HEK293T (cell line): ENCODE results near the gene RAB40B.

Source experiments
- CTCF ChIA-PET: fragments of 350-600 bp; formaldehyde crosslinking; extraction: SDS; loops from one replicate; lab custom pipeline; 2021; ENCODE audit warnings: antibody characterized with exemption, inconsistent platforms; lab: Yijun Ruan, JAX
- POLR2A ChIA-PET: fragments of 350-600 bp; formaldehyde crosslinking; extraction: SDS; loops from one replicate; lab custom pipeline; 2020; ENCODE audit warnings: antibody characterized with exemption, inconsistent platforms; lab: Yijun Ruan, JAX
- DNase-seq: peaks from one replicate; pipeline ENCODE4 v3.0.0; 2012; ENCODE audit warnings: mixed read lengths; ENCODE audit errors: extremely low spot score
- ARNT ChIP-seq: fragments of 450-650 bp; IDR thresholded peaks from 2 replicates; pipeline ENCODE4 v1.6.1; 2017; ENCODE audit warnings: mild to moderate bottlenecking
- BHLHE40 ChIP-seq: fragments of 450-650 bp; IDR thresholded peaks from 2 replicates; pipeline ENCODE4 v1.6.1; 2016; ENCODE audit warnings: mild to moderate bottlenecking, moderate library complexity, borderline replicate concordance
- CTBP1 ChIP-seq: fragments of 450-650 bp; IDR thresholded peaks from 2 replicates; pipeline ENCODE4 v1.6.1; 2016; ENCODE audit warnings: borderline replicate concordance
- ELF4 ChIP-seq: fragments of 450-650 bp; IDR thresholded peaks from 2 replicates; pipeline ENCODE4 v1.6.1; 2017; ENCODE audit warnings: antibody characterized with exemption
- FOXA1 ChIP-seq: fragments of 450-650 bp; IDR thresholded peaks from 2 replicates; pipeline ENCODE4 v1.6.1; 2016; ENCODE audit warnings: mild to moderate bottlenecking
- FOXK2 ChIP-seq: fragments of 450-650 bp; IDR thresholded peaks from 2 replicates; pipeline ENCODE4 v1.6.1; 2016; ENCODE audit warnings: mild to moderate bottlenecking
- FOXM1 ChIP-seq: fragments of 450-650 bp; IDR thresholded peaks from 2 replicates; pipeline ENCODE4 v1.6.1; 2017; ENCODE audit warnings: mild to moderate bottlenecking, borderline replicate concordance
- HDGF ChIP-seq: fragments of 450-650 bp; IDR thresholded peaks from 2 replicates; pipeline ENCODE4 v1.6.1; 2017; ENCODE audit warnings: antibody characterized with exemption, borderline replicate concordance
- L3MBTL2 ChIP-seq: fragments of 450-650 bp; conservative IDR thresholded peaks from 2 replicates; pipeline ENCODE4 v1.6.1; 2016; ENCODE audit warnings: mild to moderate bottlenecking
- LEF1 ChIP-seq: fragments of 450-650 bp; IDR thresholded peaks from 2 replicates; pipeline ENCODE4 v1.6.1; 2017; ENCODE audit warnings: mild to moderate bottlenecking, borderline replicate concordance
- NFRKB ChIP-seq: fragments of 450-650 bp; IDR thresholded peaks from 2 replicates; pipeline ENCODE4 v1.6.1; 2016; ENCODE audit warnings: mild to moderate bottlenecking, moderate library complexity
- PKNOX1 ChIP-seq: fragments of 450-650 bp; IDR thresholded peaks from 2 replicates; pipeline ENCODE4 v1.6.1; 2016
- SP1 ChIP-seq: fragments of 450-650 bp; IDR thresholded peaks from 2 replicates; pipeline ENCODE4 v1.6.1; 2017
- SUZ12 ChIP-seq: fragments of 450-650 bp; IDR thresholded peaks from 2 replicates; pipeline ENCODE4 v1.6.1; 2016; ENCODE audit warnings: mild to moderate bottlenecking
- TARDBP ChIP-seq: fragments of 450-650 bp; IDR thresholded peaks from 2 replicates; pipeline ENCODE4 v1.6.1; 2016
- ZNF384 ChIP-seq: fragments of 450-650 bp; IDR thresholded peaks from 2 replicates; pipeline ENCODE4 v1.6.1; 2016

Gene RAB40B

DNA sequence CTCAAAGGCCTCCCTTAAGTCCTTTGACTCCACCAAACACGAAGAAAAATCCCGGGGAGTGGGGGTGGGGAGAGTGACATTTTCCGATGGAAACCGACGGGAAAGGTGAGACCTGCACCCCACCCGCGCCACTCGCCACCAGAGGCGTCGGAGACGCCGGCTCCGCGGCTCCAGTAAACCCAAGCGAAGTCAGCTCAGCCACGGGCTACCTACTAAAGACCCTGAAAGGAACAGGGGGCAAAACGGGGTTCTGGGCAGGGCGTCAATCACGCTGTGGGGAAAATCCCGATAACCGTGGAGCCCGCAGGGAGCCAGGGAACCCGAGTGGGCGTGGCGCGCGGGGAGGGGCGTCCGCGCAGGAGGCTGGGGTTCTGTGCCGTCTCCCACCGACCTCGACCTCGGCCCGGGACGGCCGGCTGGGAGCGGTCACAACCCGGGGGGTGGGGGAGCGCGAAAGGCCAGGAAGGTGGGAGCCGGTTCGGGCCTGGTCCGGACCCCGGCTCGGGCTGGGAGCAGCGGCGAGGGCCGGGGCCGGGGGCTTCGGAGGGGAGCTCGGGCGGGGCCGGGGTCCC lies 50.8 kb downstream of the RAB40B start:
- DNase-seq = peak; percentile 40
- ChIA-PET POLR2A (no interaction called here), CTCF (interaction anchor here (0.6 kb wide), 1 partner anchor 129 kb away, joined by 3 read pairs; no protein-coding TSS in a partner anchor)
- TF ChIP-seq LEF1 = no peak
- TF ChIP-seq ZNF384 = no peak
- no peak for TF ChIP-seq BHLHE40
- no peak for TF ChIP-seq NFRKB

- DNase-seq = no peak
- POLR2A ChIA-PET = no interaction called here
- no peak for TF ChIP-seq PKNOX1
- no peak for TF ChIP-seq SUZ12
- no peak for TF ChIP-seq NFRKB
- no peak for TF ChIP-seq FOXM1
- TF ChIP-seq ELF4 = no peak
- no peak for TF ChIP-seq SP1
- TF ChIP-seq HDGF = no peak
- TF ChIP-seq TARDBP = no peak
- TF ChIP-seq ZNF384 = no peak
- no peak for TF ChIP-seq L3MBTL2
- no peak for TF ChIP-seq BHLHE40
- TF ChIP-seq FOXK2 = no peak
- no peak for TF ChIP-seq LEF1
- TF ChIP-seq FOXA1 = no peak
- TF ChIP-seq CTBP1 = no peak
- no peak for TF ChIP-seq ARNT
- CTCF ChIA-PET = no interaction called here
These were observed 53.0 kb downstream of the RAB40B start for GRCh38 chr17:82645516-82645915.

DNA sequence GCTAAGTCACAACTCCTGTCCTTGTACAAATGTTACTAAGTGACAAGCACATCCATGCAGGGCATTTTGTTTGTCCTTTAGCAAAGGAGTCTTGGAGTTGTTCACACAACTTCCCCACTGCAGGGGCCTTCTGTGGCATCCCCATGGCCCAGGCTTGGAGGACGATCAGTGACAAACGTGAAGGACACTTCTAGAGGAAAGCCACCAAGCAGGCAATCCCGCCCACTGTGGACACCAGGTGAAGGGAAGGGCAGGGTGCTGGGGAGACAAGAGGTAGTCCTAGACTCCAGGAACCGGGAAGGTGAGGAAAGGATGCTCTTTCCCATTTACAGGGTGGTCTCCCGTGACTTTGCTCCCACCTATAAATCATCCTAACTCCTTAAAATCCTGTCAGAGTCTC lies 54.4 kb downstream of the RAB40B start:
- CTCF ChIA-PET = no interaction called here
- TF ChIP-seq BHLHE40 (no peak), SP1 (no peak), FOXM1 (no peak), HDGF (no peak), ELF4 (no peak), NFRKB (no peak), CTBP1 (no peak), TARDBP (no peak), FOXA1 (no peak), SUZ12 (no peak)
- no peak for DNase-seq
- POLR2A ChIA-PET = no interaction called here

GRCh38 chr17:82642022-82642421 lies 56.5 kb downstream of the RAB40B start:
- no peak for TF ChIP-seq LEF1
- no peak for TF ChIP-seq ZNF384
- TF ChIP-seq ARNT = no peak
- TF ChIP-seq SP1 = no peak
- no peak for TF ChIP-seq TARDBP
- TF ChIP-seq PKNOX1 = no peak
- no peak for DNase-seq
- POLR2A ChIA-PET = no interaction called here
- CTCF ChIA-PET = no interaction called here

GRCh38 chr17:82640036-82640435 lies 58.5 kb downstream of the RAB40B start:
- CTCF ChIA-PET = no interaction called here

DNA sequence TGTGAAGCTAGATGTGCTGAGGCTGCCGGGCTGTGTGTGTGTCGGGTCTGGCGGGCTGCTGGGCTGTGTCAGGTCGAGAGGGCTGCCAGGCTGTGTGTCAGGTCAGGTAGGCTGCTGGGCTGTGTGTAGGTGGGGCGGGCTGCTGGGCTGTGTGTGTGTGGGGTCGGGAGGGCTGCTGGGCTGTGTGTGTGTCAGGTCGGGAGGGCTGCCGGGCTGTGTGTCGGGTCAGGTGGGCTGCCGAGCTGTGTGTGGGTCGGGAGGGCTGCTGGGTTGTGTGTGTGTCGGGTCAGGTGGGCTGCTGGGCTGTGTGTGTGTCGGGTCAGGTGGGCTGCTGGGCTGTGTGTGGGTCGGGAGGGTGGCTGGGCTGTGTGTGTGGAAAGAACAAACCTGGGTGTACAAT lies 58.9 kb downstream of the RAB40B start:
- CTCF ChIA-PET = no interaction called here
- TF ChIP-seq HDGF (no peak), ELF4 (no peak), L3MBTL2 (no peak), FOXK2 (no peak), FOXA1 (no peak), FOXM1 (no peak), SP1 (no peak), ZNF384 (no peak), NFRKB (no peak)
- POLR2A ChIA-PET = no interaction called here
- no peak for DNase-seq

More at GRCh38 chr17:82640036-82640435, 58.5 kb downstream of the RAB40B start:
- POLR2A ChIA-PET = no interaction called here
- TF ChIP-seq L3MBTL2 (no peak), ELF4 (no peak)
- DNase-seq = no peak

DNA sequence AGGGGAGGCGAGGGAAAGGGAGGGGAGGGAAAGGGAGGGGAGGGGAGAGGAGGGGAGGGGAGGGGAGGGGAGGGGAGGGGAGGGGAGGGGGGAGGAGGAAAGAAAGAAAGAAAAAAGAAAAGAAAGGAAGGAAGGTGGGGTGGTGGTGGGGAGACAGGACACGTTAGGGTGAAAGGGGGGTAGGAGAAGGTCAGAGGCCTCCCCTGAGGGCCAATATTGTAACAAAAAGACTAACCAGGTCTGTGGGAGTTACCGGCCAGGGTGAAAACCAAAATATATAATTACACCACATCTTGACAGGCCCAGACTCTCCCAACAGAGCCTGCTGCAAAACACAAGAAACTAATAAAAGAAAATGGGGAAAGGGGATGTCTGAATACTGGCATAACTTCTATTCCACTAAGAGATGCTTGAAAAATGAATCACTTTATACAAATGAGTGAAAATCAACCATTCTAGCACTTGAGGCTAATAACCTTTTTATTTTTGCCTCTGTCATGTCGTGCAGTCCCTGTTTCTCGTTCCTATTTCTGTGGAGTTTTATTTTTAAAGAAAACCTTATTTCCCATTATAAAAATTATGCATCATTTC lies 60.2 kb downstream of the RAB40B start:
- no peak for DNase-seq
- POLR2A ChIA-PET = no interaction called here
- TF ChIP-seq CTBP1 (no peak), SUZ12 (no peak), NFRKB (no peak), SP1 (no peak), BHLHE40 (no peak), HDGF (no peak), ARNT (no peak), FOXK2 (no peak), TARDBP (no peak), PKNOX1 (no peak), FOXA1 (no peak)
- CTCF ChIA-PET = no interaction called here
